Measurements from ENCODE around the gene ESRRG. TPM values are rescaled to one million over a fixed set of nuclear protein-coding genes. Genes with fewer than 3 reads are reported as not detected.

Gene ESRRG
- total and polyA plus RNA-seq, 4 donors: 0.19 to 4.5 (median 1.3) TPM

GRCh38 chr1:216626394-216627067 is 96.7 kb downstream of the ESRRG start:
- 86 to 88% methylated on average over 6 of the region's 6 CpGs for WGBS, 2 donors
- Histone ChIP-seq H3K4me1 (ENCODE audit: control insufficient read depth in 5 of 5, insufficient read depth in 5 of 5, low read length in 5 of 5) (peaks cover 0 to 21% (median 0%) of the 10 kb centered on the region in 5 donors), H3K9me3 (ENCODE audit: control insufficient read depth in 4 of 4, insufficient read depth in 3 of 4, low read length in 3 of 4) (no peaks in the 10 kb centered on the region), H3K4me3 (no peak overlapping the region), H3K36me3 (ENCODE audit: control insufficient read depth in 4 of 4, insufficient read depth in 4 of 4, low read length in 4 of 4) (no peaks in the 10 kb centered on the region), H3K27me3 (ENCODE audit: control insufficient read depth in 3 of 3, insufficient read depth in 3 of 3, low read length in 2 of 3) (no peaks in the 10 kb centered on the region), H3K27ac (ENCODE audit: low read depth in 1 of 2, low read length in 1 of 2) (no peak overlapping the region), H3K9ac (ENCODE audit: insufficient read depth in 1 of 2, low read length in 2 of 2) (no peak overlapping the region)
- TF ChIP-seq CTCF (IDR thresholded peaks at IDR 0.05; ENCODE audit: control extremely low read depth, extremely low read depth): no peak
- DNase-seq: no peak
- no peak for ATAC-seq (ENCODE audit: insufficient read depth, low FRiP score)

DNA sequence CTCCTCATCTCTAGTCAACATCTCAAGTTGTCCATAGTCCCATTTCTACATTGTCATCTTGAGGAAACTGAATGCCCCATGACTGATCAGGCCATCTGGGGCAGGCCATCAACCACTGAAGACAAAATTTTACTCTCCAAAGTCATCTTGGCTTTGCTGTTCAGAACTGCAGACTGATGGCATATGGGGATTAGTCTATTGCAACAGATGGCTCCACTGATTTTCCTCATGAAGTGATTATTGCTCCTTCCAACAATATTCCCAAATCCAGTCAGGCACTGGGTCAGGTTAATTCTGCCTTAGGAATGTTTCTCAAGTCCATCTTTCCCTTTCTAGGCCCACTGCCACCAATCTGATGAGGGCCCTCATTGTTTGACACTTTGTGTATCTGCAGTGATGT is 101.7 kb downstream of the ESRRG start:
- Histone ChIP-seq H3K9ac (ENCODE audit: insufficient read depth in 1 of 2, low read length in 2 of 2) (no peak overlapping the region), H3K27me3 (ENCODE audit: control insufficient read depth in 3 of 3, insufficient read depth in 3 of 3, low read length in 2 of 3) (no peaks in the 10 kb centered on the region), H3K4me1 (ENCODE audit: control insufficient read depth in 5 of 5, insufficient read depth in 5 of 5, low read length in 5 of 5) (peaks cover 0 to 15% (median 0%) of the 10 kb centered on the region in 5 donors), H3K36me3 (ENCODE audit: control insufficient read depth in 4 of 4, insufficient read depth in 4 of 4, low read length in 4 of 4) (no peaks in the 10 kb centered on the region), H3K9me3 (ENCODE audit: control insufficient read depth in 4 of 4, insufficient read depth in 3 of 4, low read length in 3 of 4) (no peaks in the 10 kb centered on the region), H3K27ac (ENCODE audit: low read depth in 1 of 2, low read length in 1 of 2) (no peak overlapping the region), H3K4me3 (no peak overlapping the region)
- TF ChIP-seq CTCF (IDR thresholded peaks at IDR 0.05; ENCODE audit: control extremely low read depth, extremely low read depth): no peak
- ATAC-seq (ENCODE audit: insufficient read depth, low FRiP score) (no peak), DNase-seq (no peak)

- WGBS, 2 donors: 49 to 67% methylated on average over 5 of the region's 5 CpGs
- no peaks in the 10 kb centered on the region for H3K27me3 ChIP-seq (ENCODE audit: control insufficient read depth in 3 of 3, insufficient read depth in 3 of 3, low read length in 2 of 3)
- no peak overlapping the region for H3K27ac ChIP-seq (ENCODE audit: low read depth in 1 of 2, low read length in 1 of 2)
- peaks cover 0 to 8% (median 0%) of the 10 kb centered on the region in 5 donors for H3K4me1 ChIP-seq (ENCODE audit: control insufficient read depth in 5 of 5, insufficient read depth in 5 of 5, low read length in 5 of 5)
- DNase-seq: no peak
- no peaks in the 10 kb centered on the region for H3K36me3 ChIP-seq (ENCODE audit: control insufficient read depth in 4 of 4, insufficient read depth in 4 of 4, low read length in 4 of 4)
- TF ChIP-seq CTCF (IDR thresholded peaks at IDR 0.05; ENCODE audit: control extremely low read depth, extremely low read depth): no peak
- H3K9me3 ChIP-seq (ENCODE audit: control insufficient read depth in 4 of 4, insufficient read depth in 3 of 4, low read length in 3 of 4): no peaks in the 10 kb centered on the region
- no peak overlapping the region for H3K4me3 ChIP-seq
- H3K9ac ChIP-seq (ENCODE audit: insufficient read depth in 1 of 2, low read length in 2 of 2): no peak overlapping the region
- no peak for ATAC-seq (ENCODE audit: insufficient read depth, low FRiP score)
These were observed 106.0 kb downstream of the ESRRG start for GRCh38 chr1:216617081-216617875.

All from lung (tissue), 12 donors.